ENCODE measurements around the gene MGAT5. TPM values are rescaled to one million over a fixed set of nuclear protein-coding genes. Genes with fewer than 3 reads are reported as not detected.
A peak's percentile ranks its signal among the peaks of the same experiment; 100 is the strongest.

The MGAT5 gene
- total RNA-seq, 4 donors from 2014 or later = 32.4 to 65.9 (median 46.6) TPM

DNA sequence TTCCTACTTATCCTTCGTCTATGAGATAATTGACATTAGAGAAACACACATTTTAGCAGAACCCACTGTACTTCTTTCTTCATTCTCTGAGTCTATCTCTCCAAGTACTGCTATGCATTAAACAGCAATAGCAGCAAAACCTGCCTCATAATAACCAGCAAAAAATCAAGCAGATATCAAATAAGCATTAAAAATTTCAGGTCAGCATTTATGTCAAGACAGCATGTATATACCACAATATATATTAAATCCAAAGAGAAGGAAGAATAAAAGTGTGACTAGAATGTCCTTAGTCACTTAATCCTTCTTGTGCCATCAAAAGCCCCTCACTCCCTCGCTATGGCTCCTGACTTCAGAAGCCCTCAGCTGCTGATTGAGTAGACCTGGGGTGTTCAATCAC, 131.3 kb downstream of the MGAT5 start:
- H3K4me1 ChIP-seq = no peaks in the 10 kb centered on the region

GRCh38 chr2:134386310-134386709, 132.4 kb downstream of the MGAT5 start:
- no peak overlapping the region for H3K27ac ChIP-seq
- ATAC-seq = no peak
- no peaks in the 10 kb centered on the region for H3K36me3 ChIP-seq
- H3K27me3 ChIP-seq = no peaks in the 10 kb centered on the region
- H3K4me3 ChIP-seq = no peak overlapping the region
- 96 to 98% methylated on average over 3 of the region's 3 CpGs for WGBS, 2 donors (ENCODE audit: low coverage in 1 of 2)
- TF ChIP-seq POLR2AphosphoS5 (IDR thresholded peaks at IDR 0.05) = no peak
- TF ChIP-seq CTCF (IDR thresholded peaks at IDR 0.05) = no peak
- no peak for TF ChIP-seq EP300 (IDR thresholded peaks at IDR 0.05)
- no peak for TF ChIP-seq POLR2A (IDR thresholded peaks at IDR 0.05)
- H3K9me3 ChIP-seq = no peaks in the 10 kb centered on the region
- no peaks in the 10 kb centered on the region for H3K4me1 ChIP-seq

More for the DNA sequence above, 131.3 kb downstream of the MGAT5 start:
- Histone ChIP-seq H3K9me3 (no peaks in the 10 kb centered on the region), H3K36me3 (no peaks in the 10 kb centered on the region), H3K27ac (no peak overlapping the region), H3K27me3 (no peaks in the 10 kb centered on the region), H3K4me3 (no peak overlapping the region)
- TF ChIP-seq CTCF (IDR thresholded peaks at IDR 0.05) = no peak
- TF ChIP-seq POLR2A (IDR thresholded peaks at IDR 0.05) = no peak
- TF ChIP-seq POLR2AphosphoS5 (IDR thresholded peaks at IDR 0.05) = no peak
- no peak for TF ChIP-seq EP300 (IDR thresholded peaks at IDR 0.05)
- 66 to 89% methylated on average over 1 to 2 of the region's 2 CpGs for WGBS, 2 donors (ENCODE audit: low coverage in 1 of 2)
- ATAC-seq = no peak

DNA sequence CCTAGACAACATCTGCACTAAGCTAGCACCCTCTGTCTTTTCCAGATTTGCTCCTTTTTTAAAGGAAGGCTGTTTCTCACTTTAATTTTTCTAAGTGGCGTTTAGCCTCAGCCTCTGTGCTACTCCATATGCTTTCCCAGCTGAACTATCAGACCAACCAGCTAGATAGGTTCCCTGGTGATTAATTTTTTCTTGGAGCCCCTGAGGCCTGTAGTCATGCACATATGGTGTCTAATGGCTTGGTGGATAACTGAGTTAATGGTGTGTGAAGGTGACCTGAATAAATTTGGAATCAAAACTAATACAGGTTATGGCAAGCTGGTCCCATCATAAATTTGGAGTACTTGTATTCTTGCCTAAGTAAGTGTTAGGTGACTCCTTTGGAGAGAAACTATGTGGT, 135.5 kb downstream of the MGAT5 start:
- H3K4me1 ChIP-seq = peaks cover 0 to 16% (median 3%) of the 10 kb centered on the region in 3 donors
- TF ChIP-seq POLR2A (IDR thresholded peaks at IDR 0.05) = no peak
- TF ChIP-seq EP300 (IDR thresholded peaks at IDR 0.05) = no peak
- no peak for TF ChIP-seq POLR2AphosphoS5 (IDR thresholded peaks at IDR 0.05)
- no peak for TF ChIP-seq CTCF (IDR thresholded peaks at IDR 0.05)
- ATAC-seq = no peak
- H3K9me3 ChIP-seq = no peaks in the 10 kb centered on the region
- no peaks in the 10 kb centered on the region for H3K36me3 ChIP-seq
- H3K4me3 ChIP-seq = no peak overlapping the region
- H3K27ac ChIP-seq = no peak overlapping the region
- WGBS, 2 donors (ENCODE audit: low coverage in 1 of 2) = 100% methylated on average over 1 of the region's 1 CpG
- no peaks in the 10 kb centered on the region for H3K27me3 ChIP-seq

GRCh38 chr2:134391751-134392160, 137.9 kb downstream of the MGAT5 start:
- TF ChIP-seq CTCF (IDR thresholded peaks at IDR 0.05) (no peak), POLR2A (IDR thresholded peaks at IDR 0.05) (no peak), EP300 (IDR thresholded peaks at IDR 0.05) (no peak), POLR2AphosphoS5 (IDR thresholded peaks at IDR 0.05) (no peak)
- Histone ChIP-seq H3K36me3 (no peaks in the 10 kb centered on the region), H3K4me3 (no peak overlapping the region), H3K9me3 (no peaks in the 10 kb centered on the region), H3K27me3 (no peaks in the 10 kb centered on the region), H3K27ac (no peak overlapping the region), H3K4me1 (peaks cover 0 to 16% (median 3%) of the 10 kb centered on the region in 3 donors)
- no peak for ATAC-seq
- 89% methylated on average over 2 of the region's 2 CpGs; no CpG with 5 or more reads in 1 of the 2 donors for WGBS, 2 donors (ENCODE audit: low coverage in 1 of 2)

GRCh38 chr2:134392442-134393074, 138.7 kb downstream of the MGAT5 start:
- H3K27me3 ChIP-seq = no peaks in the 10 kb centered on the region
- H3K36me3 ChIP-seq = peaks cover 0 to 5% of the 10 kb centered on the region in 2 donors
- H3K4me3 ChIP-seq = no peak overlapping the region
- TF ChIP-seq CTCF (IDR thresholded peaks at IDR 0.05) = no peak
- TF ChIP-seq POLR2AphosphoS5 (IDR thresholded peaks at IDR 0.05) = no peak
- no peak for TF ChIP-seq POLR2A (IDR thresholded peaks at IDR 0.05)
- no peak for TF ChIP-seq EP300 (IDR thresholded peaks at IDR 0.05)
- no peak overlapping the region for H3K27ac ChIP-seq
- H3K4me1 ChIP-seq = peaks cover 0 to 16% (median 3%) of the 10 kb centered on the region in 3 donors
- WGBS, 2 donors (ENCODE audit: low coverage in 1 of 2) = 68 to 75% methylated on average over 4 to 6 of the region's 7 CpGs
- no peaks in the 10 kb centered on the region for H3K9me3 ChIP-seq
- ATAC-seq = peak; percentile 34
